CD4-positive, alpha-beta T cell (primary cell): ENCODE results near the gene ZNF823. TPM values are rescaled to one million over a fixed set of nuclear protein-coding genes. Genes with fewer than 3 reads are reported as not detected.
A peak's percentile ranks its signal among the peaks of the same experiment; 100 is the strongest.

Experiments
- ATAC-seq: fragments of 200-7000 bp; cut with Tn5 transposase; one replicate; pipeline ENCODE4 v1.10.0; 2022; ENCODE audit warnings: mild to moderate bottlenecking; ENCODE audit not compliant: poor library complexity
- CTCF ChIA-PET: fragments of 350-600 bp; sonication (Branson Sonifier 250); formaldehyde crosslinking; loops from one replicate; lab custom pipeline; 2021; ENCODE audit warnings: antibody characterized with exemption, inconsistent platforms; lab: Charles Lee
- POLR2A ChIA-PET: fragments of 350-600 bp; sonication (Branson Sonifier 250); formaldehyde crosslinking; loops from one replicate; lab custom pipeline; 2021; ENCODE audit warnings: antibody characterized with exemption, inconsistent platforms; lab: Charles Lee
- DNase-seq, 14 experiments: peaks; one replicate each; pipeline ENCODE4 v3.0.0-alpha.2; 2013 to 2020; ENCODE audit warnings: mixed read lengths in 2 of 14
- H3K27ac ChIP-seq, 2 donors: one replicate each; pipeline versions ENCODE4 v1.5.1 to v1.7.0; 2013; ENCODE audit warnings: low read length in 2 of 2, low read depth in 1 of 2, mild to moderate bottlenecking in 1 of 2
- H3K27me3 ChIP-seq, 2 experiments: 1 replicate in 1 of 2; 2 replicates in 1 of 2; pipeline versions ENCODE4 v1.6.1 to v1.7.0; 2013; ENCODE audit warnings: low read length in 2 of 2, control low read depth in 1 of 2, mild to moderate bottlenecking in 1 of 2, moderate library complexity in 1 of 2; ENCODE audit not compliant: insufficient read depth in 2 of 2, control insufficient read depth in 1 of 2
- H3K36me3 ChIP-seq: one replicate; pipeline ENCODE4 v1.6.1; 2013; ENCODE audit warnings: low read length, control low read depth; ENCODE audit not compliant: insufficient read depth
- H3K4me1 ChIP-seq: one replicate; pipeline ENCODE4 v1.6.1; 2013; ENCODE audit warnings: low read length, control low read depth; ENCODE audit not compliant: insufficient read depth
- H3K4me3 ChIP-seq: one replicate; pipeline ENCODE4 v1.5.1; 2013; ENCODE audit warnings: mild to moderate bottlenecking, low read length, moderate library complexity
- H3K9me3 ChIP-seq, 2 experiments: 1 replicate in 1 of 2; 2 replicates in 1 of 2; pipeline versions ENCODE4 v1.6.1 to v1.7.0; 2013; ENCODE audit warnings: low read length in 2 of 2, mild to moderate bottlenecking in 2 of 2, control low read depth in 1 of 2, moderate library complexity in 1 of 2; ENCODE audit not compliant: control insufficient read depth in 1 of 2, insufficient read depth in 1 of 2
- H3K27ac Mint-ChIP-seq: one replicate; pipeline ENCODE4 v1.8.0; 2020; ENCODE audit warnings: mixed read lengths
- H3K27me3 Mint-ChIP-seq: one replicate; pipeline ENCODE4 v1.8.0; 2021; ENCODE audit warnings: mixed read lengths
- H3K36me3 Mint-ChIP-seq: one replicate; pipeline ENCODE4 v1.8.0; 2021; ENCODE audit warnings: low read depth, mixed read lengths
- H3K4me1 Mint-ChIP-seq: one replicate; pipeline ENCODE4 v1.8.0; 2021; ENCODE audit warnings: low read depth, mixed read lengths
- H3K4me3 Mint-ChIP-seq: one replicate; pipeline ENCODE4 v1.8.0; 2020; ENCODE audit warnings: mild to moderate bottlenecking, mixed read lengths
- H3K9me3 Mint-ChIP-seq: one replicate; pipeline ENCODE4 v1.8.0; 2020; ENCODE audit warnings: mixed read lengths
- intact Hi-C, 2 experiments: fragments of 100-400 bp; cut with DNase I in 1 of 2; cut with micrococcal nuclease in 1 of 2; formaldehyde crosslinking; loops; one replicate each; pipeline versions ENCODE4 v1.15.1 to v1.9.0; 2023 to 2025; cut with DNase I, micrococcal nuclease
- total RNA-seq, 174 experiments: library from RNA in 2 of 174; stranded (reverse) in 2 of 174; gene quantifications; one replicate each; pipeline ENCODE4 v1.2.3 and lab custom pipeline; 2021 to 2026
- TF ChIP-seq, protein P1 (sequence below): fragments of 200-600 bp; IDR thresholded peaks from one replicate; pipeline ENCODE4 v1.8.0; 2022; ENCODE audit warnings: antibody characterized with exemption, mild to moderate bottlenecking

Gene ZNF823
- total RNA-seq, 2 experiments from 2014 or later: 1.7 to 2.2 TPM

DNA sequence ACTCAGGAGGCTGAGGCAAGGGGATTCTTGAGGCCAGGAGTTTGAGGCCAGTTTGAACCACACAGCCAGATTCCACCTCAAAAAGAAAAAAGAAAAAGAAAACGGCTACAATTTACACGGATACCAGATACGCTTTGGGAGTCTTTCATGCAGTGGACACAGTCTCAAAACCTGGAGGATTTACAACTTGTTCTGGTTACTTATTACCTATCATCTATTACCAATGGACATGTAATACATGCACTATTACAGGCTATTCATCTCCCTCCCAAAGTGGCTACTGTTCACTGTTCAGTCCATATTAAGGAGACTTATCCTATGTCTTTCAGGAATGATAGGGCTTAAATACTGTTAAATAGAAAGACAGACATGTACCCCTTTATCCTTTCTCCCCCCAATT is 33.3 kb downstream of the ZNF823 start:
- Mint-ChIP-seq H3K4me3 (no peak overlapping the region), H3K27ac (no peak overlapping the region), H3K9me3 (no peaks in the 10 kb centered on the region), H3K27me3 (peaks cover 8% of the 10 kb centered on the region), H3K36me3 (no peaks in the 10 kb centered on the region), H3K4me1 (no peaks in the 10 kb centered on the region)
- H3K4me1 ChIP-seq: no peaks in the 10 kb centered on the region
- no peaks in the 10 kb centered on the region for H3K36me3 ChIP-seq
- no peak overlapping the region for H3K27ac ChIP-seq
- no peak for ATAC-seq
- H3K9me3 ChIP-seq: peaks cover 0 to 6% of the 10 kb centered on the region in 2 experiments
- no peak for DNase-seq
- H3K4me3 ChIP-seq: no peak overlapping the region
- ChIA-PET POLR2A (no interaction called here), CTCF (interaction anchor here (0.7 kb wide), 1 partner anchor 118 kb away, joined by 3 read pairs; no protein-coding TSS in a partner anchor)
- TF ChIP-seq, protein P1, sequence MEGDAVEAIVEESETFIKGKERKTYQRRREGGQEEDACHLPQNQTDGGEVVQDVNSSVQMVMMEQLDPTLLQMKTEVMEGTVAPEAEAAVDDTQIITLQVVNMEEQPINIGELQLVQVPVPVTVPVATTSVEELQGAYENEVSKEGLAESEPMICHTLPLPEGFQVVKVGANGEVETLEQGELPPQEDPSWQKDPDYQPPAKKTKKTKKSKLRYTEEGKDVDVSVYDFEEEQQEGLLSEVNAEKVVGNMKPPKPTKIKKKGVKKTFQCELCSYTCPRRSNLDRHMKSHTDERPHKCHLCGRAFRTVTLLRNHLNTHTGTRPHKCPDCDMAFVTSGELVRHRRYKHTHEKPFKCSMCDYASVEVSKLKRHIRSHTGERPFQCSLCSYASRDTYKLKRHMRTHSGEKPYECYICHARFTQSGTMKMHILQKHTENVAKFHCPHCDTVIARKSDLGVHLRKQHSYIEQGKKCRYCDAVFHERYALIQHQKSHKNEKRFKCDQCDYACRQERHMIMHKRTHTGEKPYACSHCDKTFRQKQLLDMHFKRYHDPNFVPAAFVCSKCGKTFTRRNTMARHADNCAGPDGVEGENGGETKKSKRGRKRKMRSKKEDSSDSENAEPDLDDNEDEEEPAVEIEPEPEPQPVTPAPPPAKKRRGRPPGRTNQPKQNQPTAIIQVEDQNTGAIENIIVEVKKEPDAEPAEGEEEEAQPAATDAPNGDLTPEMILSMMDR: no peak
- intact Hi-C loops: no loop called here
- no peaks in the 10 kb centered on the region for H3K27me3 ChIP-seq

GRCh38 chr19:11704626-11705025 is 34.1 kb downstream of the ZNF823 start:
- no peak overlapping the region for H3K4me3 ChIP-seq
- ChIA-PET CTCF (no interaction called here), POLR2A (no interaction called here)
- no peaks in the 10 kb centered on the region for H3K4me1 ChIP-seq
- intact Hi-C loops: loop anchor here in 1 of 2 experiments (5.0 kb wide), 1 partner anchor 33 kb away; the partner anchor contains the start of gene ZNF823
- no peak overlapping the region for H3K4me3 Mint-ChIP-seq
- TF ChIP-seq, protein P1: no peak
- DNase-seq (no peak), ATAC-seq (no peak)
- H3K36me3 ChIP-seq: no peaks in the 10 kb centered on the region
- H3K27ac Mint-ChIP-seq: no peak overlapping the region
- peaks cover 0 to 4% of the 10 kb centered on the region in 2 experiments for H3K9me3 ChIP-seq
- peaks cover 12% of the 10 kb centered on the region for H3K27me3 Mint-ChIP-seq
- no peaks in the 10 kb centered on the region for H3K4me1 Mint-ChIP-seq
- H3K36me3 Mint-ChIP-seq: no peaks in the 10 kb centered on the region
- no peaks in the 10 kb centered on the region for H3K27me3 ChIP-seq
- H3K9me3 Mint-ChIP-seq: no peaks in the 10 kb centered on the region
- no peak overlapping the region for H3K27ac ChIP-seq

- peaks cover 0 to 3% of the 10 kb centered on the region in 2 experiments for H3K9me3 ChIP-seq
- Mint-ChIP-seq H3K9me3 (no peaks in the 10 kb centered on the region), H3K4me1 (peaks cover under 1% of the 10 kb centered on the region), H3K36me3 (no peaks in the 10 kb centered on the region), H3K27ac (no peak overlapping the region), H3K4me3 (no peak overlapping the region), H3K27me3 (peaks cover 16% of the 10 kb centered on the region)
- ATAC-seq (peak; percentile 17), DNase-seq (peak in 3 of 14 experiments; percentile 32 to 53 (median 51))
- H3K4me3 ChIP-seq: no peak overlapping the region
- ChIA-PET CTCF (interaction anchor here (1.0 to 1.5 kb wide), 4 partner anchors 9 to 139 kb away, joined by 3 to 5 read pairs (median 4); no protein-coding TSS in a partner anchor), POLR2A (interaction anchor here (0.6 kb wide), 1 partner anchor 192 kb away, joined by 3 read pairs; no protein-coding TSS in a partner anchor)
- peaks cover 3 to 7% of the 10 kb centered on the region in 2 experiments for H3K27me3 ChIP-seq
- H3K36me3 ChIP-seq: no peaks in the 10 kb centered on the region
- H3K27ac ChIP-seq: no peak overlapping the region
- TF ChIP-seq, protein P1: peak; percentile 67
- intact Hi-C loops: loop anchor here (2.0 to 5.0 kb wide), 3 partner anchors 37 to 442 kb away; partner anchors contain the start of genes ZNF20 (in 2 of the 2) and ZNF823 (in 1 of the 2)
- H3K4me1 ChIP-seq: peaks cover 1% of the 10 kb centered on the region
Observed at GRCh38 chr19:11699931-11700794, 38.6 kb downstream of the ZNF823 start.
